Muscle of leg (tissue), 11 donors: ENCODE measurements around the gene LAMC1. TPM values are rescaled to one million over a fixed set of nuclear protein-coding genes. Genes with fewer than 3 reads are reported as not detected.

ENCODE experiments used
- DNase-seq: peaks from one replicate; pipeline ENCODE4 v3.0.0; 2013
- H3K27ac ChIP-seq: one replicate; pipeline ENCODE4 v1.5.1; 2013; ENCODE audit warnings: mild to moderate bottlenecking, low read length, control low read depth
- H3K27me3 ChIP-seq: one replicate; pipeline ENCODE4 v1.6.1; 2013; ENCODE audit warnings: low read length; ENCODE audit not compliant: control insufficient read depth, insufficient read depth
- H3K36me3 ChIP-seq: one replicate; pipeline ENCODE4 v1.6.1; 2013; ENCODE audit warnings: low read length; ENCODE audit not compliant: control insufficient read depth, insufficient read depth
- H3K4me1 ChIP-seq: one replicate; pipeline ENCODE4 v1.6.1; 2013; ENCODE audit warnings: low read length; ENCODE audit not compliant: control insufficient read depth, insufficient read depth
- H3K4me3 ChIP-seq: one replicate; pipeline ENCODE4 v1.5.1; 2013; ENCODE audit warnings: low read length, control low read depth
- H3K9me3 ChIP-seq: replicated peaks from 2 replicates; pipeline ENCODE4 v1.6.1; 2013; ENCODE audit warnings: low read depth, low read length; ENCODE audit not compliant: control insufficient read depth
- WGBS: methylation state at CpG from one replicate; pipeline ENCODE4 v1.1.5; 2013; ENCODE audit warnings: missing lambda C conversion rate; ENCODE audit not compliant: insufficient coverage; 5-methylcytosine and 5-hydroxymethylcytosine counted together
- polyA plus RNA-seq, 8 donors: library from polyadenylated mRNA; unstranded; fragments of 120-200 nt; gene quantifications; one replicate each; pipeline versions ENCODE4 v1.2.1 to v1.2.3, GENCODE V29; 2013; ENCODE audit warnings: inconsistent platforms in 1 of 8, low replicate concordance in 1 of 8; ENCODE audit not compliant: insufficient read length in 8 of 8, insufficient read depth in 1 of 8
- total RNA-seq: library from RNA; stranded (reverse); fragments of 120-200 nt; gene quantifications from one replicate; pipeline ENCODE4 v1.2.4, GENCODE V29; 2013

Gene LAMC1
- total and polyA plus RNA-seq, 9 donors, result 203 to 436 (median 311) TPM

DNA sequence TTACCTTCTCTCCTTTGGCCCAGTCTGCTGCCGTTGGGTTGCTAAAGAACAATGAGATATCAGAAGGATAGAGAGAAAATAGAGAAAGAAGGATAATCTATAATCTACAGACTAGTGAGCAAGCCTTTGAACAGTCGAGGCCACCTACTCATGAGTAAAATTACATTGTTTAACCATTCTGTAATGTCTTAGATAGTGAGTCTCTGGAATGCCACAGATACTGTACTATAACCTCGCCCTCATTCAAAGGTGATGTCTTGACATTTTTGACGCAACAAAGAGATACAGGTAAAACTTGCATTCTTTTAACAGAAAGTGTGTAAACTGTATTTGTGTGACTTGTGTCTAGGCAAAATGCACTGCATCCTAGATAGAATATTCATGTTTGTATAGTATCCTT, 77.9 kb downstream of the LAMC1 start:
- Histone ChIP-seq H3K27ac (no peak overlapping the region), H3K4me3 (no peak overlapping the region), H3K4me1 (peaks cover 21% of the 10 kb centered on the region), H3K27me3 (no peaks in the 10 kb centered on the region), H3K9me3 (no peaks in the 10 kb centered on the region), H3K36me3 (peaks cover 12% of the 10 kb centered on the region)
- no peak for DNase-seq
- WGBS, result no CpG with 5 or more reads among the region's 4 CpGs

DNA sequence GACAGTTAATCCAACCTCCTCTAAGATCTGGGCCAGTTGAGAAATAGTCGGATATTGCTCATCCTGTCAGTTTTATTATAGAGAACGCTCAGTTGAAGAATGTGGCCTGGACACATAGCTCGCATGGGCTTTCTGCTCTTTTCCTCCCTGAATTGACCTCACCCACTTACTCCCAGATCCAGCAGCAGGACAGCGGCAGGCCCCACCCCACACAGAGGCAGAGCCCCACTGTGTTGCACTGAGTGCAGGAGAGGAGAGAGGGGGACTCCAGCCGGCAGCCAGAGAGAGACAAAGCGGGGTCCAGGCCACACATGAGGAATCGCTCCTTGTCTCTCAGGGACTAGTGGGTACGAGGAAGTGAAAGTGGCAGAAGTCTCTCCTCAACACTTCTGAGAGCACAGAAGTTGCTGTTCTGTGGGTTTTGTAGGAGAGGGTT, 78.6 kb downstream of the LAMC1 start:
- peaks cover 16% of the 10 kb centered on the region for H3K36me3 ChIP-seq
- H3K27ac ChIP-seq, result no peak overlapping the region
- peaks cover 18% of the 10 kb centered on the region for H3K4me1 ChIP-seq
- no peaks in the 10 kb centered on the region for H3K9me3 ChIP-seq
- DNase-seq, result no peak
- 90% methylated on average over 2 of the region's 8 CpGs for WGBS
- H3K27me3 ChIP-seq, result no peaks in the 10 kb centered on the region
- no peak overlapping the region for H3K4me3 ChIP-seq

DNA sequence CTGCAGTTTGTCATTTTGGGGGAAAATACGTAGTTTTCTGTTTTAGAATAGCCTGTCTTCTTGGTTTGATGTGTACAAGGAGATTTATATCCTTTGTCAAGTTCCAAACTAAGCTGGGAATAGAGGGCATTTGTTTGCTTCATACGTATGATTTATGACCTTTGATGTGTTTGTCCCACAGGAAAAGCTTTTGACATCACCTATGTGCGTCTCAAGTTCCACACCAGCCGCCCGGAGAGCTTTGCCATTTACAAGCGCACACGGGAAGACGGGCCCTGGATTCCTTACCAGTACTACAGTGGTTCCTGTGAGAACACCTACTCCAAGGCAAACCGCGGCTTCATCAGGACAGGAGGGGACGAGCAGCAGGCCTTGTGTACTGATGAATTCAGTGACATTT, 79.9 kb downstream of the LAMC1 start:
- no peak overlapping the region for H3K4me3 ChIP-seq
- DNase-seq, result no peak
- no peak overlapping the region for H3K27ac ChIP-seq
- 59% methylated on average over 6 of the region's 11 CpGs for WGBS
- H3K27me3 ChIP-seq, result no peaks in the 10 kb centered on the region
- H3K36me3 ChIP-seq, result peaks cover 18% of the 10 kb centered on the region
- H3K4me1 ChIP-seq, result peaks cover 18% of the 10 kb centered on the region
- no peaks in the 10 kb centered on the region for H3K9me3 ChIP-seq

DNA sequence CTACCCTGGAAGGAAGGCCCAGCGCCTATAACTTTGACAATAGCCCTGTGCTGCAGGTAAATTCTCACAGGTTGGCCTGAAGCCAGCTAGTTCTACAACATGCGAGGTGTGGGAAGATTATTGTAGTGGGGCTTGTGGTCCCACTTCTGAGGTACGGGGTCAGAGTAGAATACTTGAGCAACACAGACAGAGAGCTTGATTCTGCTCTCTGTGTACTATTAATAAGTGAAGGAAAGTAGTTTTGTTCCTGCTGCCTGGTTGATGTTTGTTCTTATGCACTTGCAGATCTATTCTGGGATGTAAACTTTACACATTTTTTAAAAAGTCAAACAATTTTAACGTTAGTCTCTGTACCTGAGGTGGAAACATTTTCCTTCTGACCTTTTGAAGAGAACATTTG, 80.4 kb downstream of the LAMC1 start:
- 71% methylated on average over 3 of the region's 4 CpGs for WGBS
- peaks cover 16% of the 10 kb centered on the region for H3K4me1 ChIP-seq
- no peak for DNase-seq
- peaks cover 18% of the 10 kb centered on the region for H3K36me3 ChIP-seq
- no peak overlapping the region for H3K27ac ChIP-seq
- no peaks in the 10 kb centered on the region for H3K9me3 ChIP-seq
- no peaks in the 10 kb centered on the region for H3K27me3 ChIP-seq
- H3K4me3 ChIP-seq, result no peak overlapping the region

DNA sequence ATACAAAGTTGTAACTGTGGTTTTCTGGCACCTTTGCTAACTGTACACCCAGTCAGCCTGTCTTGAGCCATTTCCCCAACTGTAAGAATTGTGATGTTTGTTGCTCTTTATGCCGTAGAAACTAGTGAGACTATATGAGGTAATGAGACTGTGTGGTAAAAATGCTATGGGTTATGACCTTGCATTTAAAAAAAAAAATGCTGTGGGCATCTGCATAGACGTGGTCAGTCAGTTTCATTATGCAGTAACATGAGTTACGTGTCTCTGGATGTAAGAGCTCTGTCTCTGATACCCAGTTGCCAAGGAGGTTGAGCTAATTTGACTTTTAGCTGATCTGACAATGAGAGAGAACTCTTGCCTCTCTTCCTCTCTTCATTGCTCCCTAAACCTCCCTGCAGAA, 82.2 kb downstream of the LAMC1 start:
- Histone ChIP-seq H3K9me3 (no peaks in the 10 kb centered on the region), H3K27ac (no peak overlapping the region), H3K4me1 (peaks cover 8% of the 10 kb centered on the region), H3K4me3 (no peak overlapping the region), H3K36me3 (peaks cover 14% of the 10 kb centered on the region), H3K27me3 (no peaks in the 10 kb centered on the region)
- 53% methylated on average over 2 of the region's 3 CpGs for WGBS
- DNase-seq, result no peak

DNA sequence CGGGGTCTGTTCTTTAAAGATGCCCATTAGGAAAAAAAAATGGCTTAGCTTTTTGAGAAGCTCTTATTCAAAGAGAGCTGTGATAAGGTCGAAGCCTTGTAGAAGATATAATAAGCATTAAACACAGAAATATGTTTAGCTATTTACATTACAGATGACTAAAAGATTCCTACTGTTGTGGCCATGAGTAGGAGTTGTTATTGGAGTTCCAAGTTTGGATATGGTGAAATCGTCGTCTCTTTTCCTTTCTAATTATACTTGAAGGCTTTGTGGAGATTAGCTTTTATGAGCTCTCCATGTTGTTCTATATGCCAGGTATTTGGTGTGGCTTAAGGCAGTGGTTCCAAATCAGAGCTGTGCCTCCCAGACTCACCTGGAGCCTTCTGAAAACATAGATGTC, 82.9 kb downstream of the LAMC1 start:
- no CpG with 5 or more reads among the region's 4 CpGs for WGBS
- Histone ChIP-seq H3K4me3 (no peak overlapping the region), H3K9me3 (no peaks in the 10 kb centered on the region), H3K27ac (no peak overlapping the region), H3K27me3 (no peaks in the 10 kb centered on the region), H3K36me3 (peaks cover 16% of the 10 kb centered on the region), H3K4me1 (peaks cover 5% of the 10 kb centered on the region)
- DNase-seq, result no peak

DNA sequence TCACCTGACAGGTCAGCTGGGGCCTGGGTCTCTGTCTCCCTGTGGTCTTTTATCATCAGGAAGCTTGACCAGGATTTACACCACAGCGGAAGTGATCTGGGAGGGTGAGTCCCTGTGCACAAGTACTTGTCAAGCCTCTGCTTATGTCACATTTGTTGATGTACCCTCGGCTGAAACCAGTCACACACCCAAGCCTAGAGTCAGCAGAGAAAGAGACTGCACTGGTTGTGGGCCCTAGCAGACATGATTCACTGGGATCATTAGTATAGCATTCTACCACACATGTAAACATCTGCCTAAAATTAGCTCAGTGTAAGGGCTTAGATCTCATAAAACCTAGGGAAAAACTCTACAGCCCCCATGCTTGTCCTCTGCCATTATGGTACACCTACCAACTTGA, 83.5 kb downstream of the LAMC1 start:
- peaks cover 16% of the 10 kb centered on the region for H3K36me3 ChIP-seq
- H3K9me3 ChIP-seq, result no peaks in the 10 kb centered on the region
- H3K27me3 ChIP-seq, result no peaks in the 10 kb centered on the region
- no peak overlapping the region for H3K27ac ChIP-seq
- 57% methylated on average over 1 of the region's 2 CpGs for WGBS
- H3K4me3 ChIP-seq, result no peak overlapping the region
- H3K4me1 ChIP-seq, result peaks cover 5% of the 10 kb centered on the region
- no peak for DNase-seq

DNA sequence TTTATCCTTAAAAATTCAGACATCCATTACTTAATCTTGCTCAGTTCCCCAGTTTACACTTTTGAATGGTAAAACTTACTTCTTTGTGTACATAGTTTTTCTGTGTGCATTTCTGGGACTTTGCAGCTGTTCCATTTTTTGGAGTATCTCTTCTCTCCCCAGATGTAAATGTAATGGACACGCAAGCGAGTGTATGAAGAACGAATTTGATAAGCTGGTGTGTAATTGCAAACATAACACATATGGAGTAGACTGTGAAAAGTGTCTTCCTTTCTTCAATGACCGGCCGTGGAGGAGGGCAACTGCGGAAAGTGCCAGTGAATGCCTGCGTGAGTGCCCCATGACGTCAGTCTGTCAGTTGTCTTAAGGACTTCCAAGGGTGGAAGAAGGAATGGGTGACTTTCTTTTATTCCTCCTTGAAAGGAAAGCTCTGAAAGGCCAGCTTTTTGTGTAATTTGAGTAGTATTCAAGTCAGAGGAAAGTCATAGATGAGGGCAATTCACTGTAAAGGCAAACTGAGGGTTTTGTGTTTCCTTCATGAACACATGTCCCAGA, 87.2 kb downstream of the LAMC1 start:
- Histone ChIP-seq H3K36me3 (peaks cover 25% of the 10 kb centered on the region), H3K4me1 (no peaks in the 10 kb centered on the region), H3K27ac (peak overlapping the region; percentile 82), H3K9me3 (no peaks in the 10 kb centered on the region), H3K4me3 (no peak overlapping the region), H3K27me3 (no peaks in the 10 kb centered on the region)
- DNase-seq, result peak; percentile 71
- WGBS, result 81% methylated on average over 6 of the region's 8 CpGs

DNA sequence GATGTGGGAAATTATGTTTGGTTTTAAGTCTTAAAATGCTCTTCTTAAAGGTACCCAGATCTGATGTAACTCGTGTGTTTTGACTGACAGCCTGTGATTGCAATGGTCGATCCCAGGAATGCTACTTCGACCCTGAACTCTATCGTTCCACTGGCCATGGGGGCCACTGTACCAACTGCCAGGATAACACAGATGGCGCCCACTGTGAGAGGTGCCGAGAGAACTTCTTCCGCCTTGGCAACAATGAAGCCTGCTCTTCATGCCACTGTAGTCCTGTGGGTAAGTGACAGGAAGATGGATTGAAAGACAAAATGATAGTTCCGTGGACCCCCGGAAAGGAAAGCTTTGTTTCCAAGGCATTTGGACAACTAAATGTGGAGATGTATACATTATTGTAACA, 91.2 kb downstream of the LAMC1 start:
- Histone ChIP-seq H3K9me3 (no peaks in the 10 kb centered on the region), H3K27ac (no peak overlapping the region), H3K27me3 (no peaks in the 10 kb centered on the region), H3K4me3 (no peak overlapping the region), H3K4me1 (no peaks in the 10 kb centered on the region), H3K36me3 (peaks cover 40% of the 10 kb centered on the region)
- 95% methylated on average over 4 of the region's 9 CpGs for WGBS
- DNase-seq, result no peak

DNA sequence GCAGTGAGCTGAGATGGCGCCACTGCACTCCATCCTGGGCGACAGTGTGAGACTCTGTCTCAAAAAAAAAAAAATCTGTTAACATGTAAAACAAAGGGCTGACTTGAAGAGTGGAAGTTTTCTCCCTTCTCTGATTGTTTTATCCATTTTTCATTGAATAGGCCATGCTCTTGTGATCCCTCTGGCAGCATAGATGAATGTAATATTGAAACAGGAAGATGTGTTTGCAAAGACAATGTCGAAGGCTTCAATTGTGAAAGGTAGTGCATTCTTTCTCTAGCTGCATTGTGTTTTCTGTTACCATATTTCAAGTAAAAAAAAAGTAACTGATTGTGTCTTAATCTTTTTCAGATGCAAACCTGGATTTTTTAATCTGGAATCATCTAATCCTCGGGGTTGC, 93.2 kb downstream of the LAMC1 start:
- no peak for DNase-seq
- Histone ChIP-seq H3K36me3 (peaks cover 43% of the 10 kb centered on the region), H3K9me3 (no peaks in the 10 kb centered on the region)

DNA sequence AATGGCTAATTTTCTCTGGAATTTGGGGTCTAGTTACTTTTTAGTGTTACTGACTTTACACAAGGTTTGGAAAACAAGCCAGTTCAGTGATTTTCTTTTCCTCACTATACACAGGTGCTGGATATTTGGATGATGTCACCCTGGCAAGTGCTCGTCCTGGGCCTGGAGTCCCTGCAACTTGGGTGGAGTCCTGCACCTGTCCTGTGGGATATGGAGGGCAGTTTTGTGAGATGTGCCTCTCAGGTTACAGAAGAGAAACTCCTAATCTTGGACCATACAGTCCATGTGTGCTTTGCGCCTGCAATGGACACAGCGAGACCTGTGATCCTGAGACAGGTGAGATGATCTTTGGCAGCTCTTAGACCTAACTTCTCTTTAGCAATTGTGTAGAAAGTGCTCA, 98.4 kb downstream of the LAMC1 start:
- DNase-seq, result no peak
- no peaks in the 10 kb centered on the region for H3K27me3 ChIP-seq
- peaks cover 6% of the 10 kb centered on the region for H3K4me1 ChIP-seq
- WGBS, result no CpG with 5 or more reads among the region's 3 CpGs
- H3K9me3 ChIP-seq, result no peaks in the 10 kb centered on the region
- H3K27ac ChIP-seq, result no peak overlapping the region
- H3K36me3 ChIP-seq, result peaks cover 71% of the 10 kb centered on the region
- no peak overlapping the region for H3K4me3 ChIP-seq

More for the DNA sequence above, 93.2 kb downstream of the LAMC1 start:
- Histone ChIP-seq H3K27ac (no peak overlapping the region), H3K4me1 (no peaks in the 10 kb centered on the region), H3K27me3 (no peaks in the 10 kb centered on the region), H3K4me3 (no peak overlapping the region)
- 88% methylated on average over 1 of the region's 4 CpGs for WGBS
